Activated naive CD4-positive, alpha-beta T cell treated with anti-CD3 and anti-CD28 coated beads, Interleukin-2, amount 50 U/mL, for 16 hours (primary cell): ENCODE measurements around the gene LKAAEAR1.

Source experiments
- DNase-seq: peaks from one replicate; pipeline ENCODE4 v3.0.0-alpha.2; 2020

LKAAEAR1 gene

DNA sequence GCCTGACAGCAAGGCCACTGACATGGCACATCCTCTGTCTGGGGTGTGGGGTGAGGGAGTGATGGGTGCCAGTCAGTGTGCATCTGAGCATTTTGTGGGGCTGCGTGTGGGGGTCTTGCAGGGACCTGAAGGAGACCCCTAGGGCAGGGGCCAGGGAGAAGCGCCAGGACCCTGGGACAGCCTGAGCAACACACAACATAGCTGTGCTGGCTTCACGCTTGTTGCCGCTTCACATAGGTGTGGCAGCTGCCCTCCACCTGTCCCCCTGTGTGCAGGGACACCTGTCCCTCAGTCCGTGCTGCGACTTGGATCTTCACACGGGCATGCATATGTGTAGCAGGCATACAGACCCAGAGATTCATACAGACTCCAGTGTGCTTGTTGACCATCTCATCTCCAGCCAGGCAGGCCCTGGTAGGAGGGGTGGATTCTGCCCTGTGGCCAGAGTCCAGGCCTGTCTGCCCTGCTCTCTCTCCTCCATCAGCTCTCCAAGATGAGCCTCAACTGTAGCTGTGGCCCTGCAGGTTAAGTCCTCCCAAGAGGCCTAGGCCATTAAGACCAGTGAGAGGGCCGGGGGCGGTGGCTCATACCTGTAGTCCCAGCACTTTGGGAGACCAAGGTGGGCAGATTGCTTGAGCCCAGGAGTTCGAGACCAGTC lies 26.3 kb upstream of the LKAAEAR1 start:
- no peak for DNase-seq

DNA sequence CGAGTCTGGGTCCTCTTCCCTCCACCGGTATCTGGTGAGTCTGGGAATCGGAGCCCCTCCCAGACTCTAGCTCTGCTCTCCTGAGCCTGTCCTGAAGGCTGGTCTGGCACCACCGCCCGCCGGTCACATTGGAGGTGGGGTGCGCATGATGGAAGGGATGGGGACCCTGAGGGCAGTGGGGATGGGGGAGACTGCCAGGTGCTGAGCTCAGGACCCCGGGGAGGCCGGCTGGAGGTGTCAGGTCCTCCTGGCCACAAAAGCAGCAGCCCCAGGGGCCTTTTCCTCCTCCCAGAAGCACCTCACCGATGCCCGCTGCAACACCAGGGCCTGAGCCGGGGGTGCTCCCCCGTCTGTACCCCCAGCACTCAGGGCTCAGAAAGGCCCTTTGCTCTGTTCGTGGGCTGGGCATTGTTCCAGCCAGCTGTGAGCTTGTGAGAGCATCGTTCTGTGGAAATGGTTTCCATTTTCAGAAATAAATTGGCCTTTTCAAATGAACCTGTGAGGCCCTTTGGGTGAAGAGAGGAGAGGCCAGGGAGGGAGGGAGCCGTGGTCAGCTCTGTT lies 25.7 kb upstream of the LKAAEAR1 start:
- no peak for DNase-seq

- no peak for DNase-seq
These were observed 24.8 kb upstream of the LKAAEAR1 start for GRCh38 chr20:64108731-64109681.

DNA sequence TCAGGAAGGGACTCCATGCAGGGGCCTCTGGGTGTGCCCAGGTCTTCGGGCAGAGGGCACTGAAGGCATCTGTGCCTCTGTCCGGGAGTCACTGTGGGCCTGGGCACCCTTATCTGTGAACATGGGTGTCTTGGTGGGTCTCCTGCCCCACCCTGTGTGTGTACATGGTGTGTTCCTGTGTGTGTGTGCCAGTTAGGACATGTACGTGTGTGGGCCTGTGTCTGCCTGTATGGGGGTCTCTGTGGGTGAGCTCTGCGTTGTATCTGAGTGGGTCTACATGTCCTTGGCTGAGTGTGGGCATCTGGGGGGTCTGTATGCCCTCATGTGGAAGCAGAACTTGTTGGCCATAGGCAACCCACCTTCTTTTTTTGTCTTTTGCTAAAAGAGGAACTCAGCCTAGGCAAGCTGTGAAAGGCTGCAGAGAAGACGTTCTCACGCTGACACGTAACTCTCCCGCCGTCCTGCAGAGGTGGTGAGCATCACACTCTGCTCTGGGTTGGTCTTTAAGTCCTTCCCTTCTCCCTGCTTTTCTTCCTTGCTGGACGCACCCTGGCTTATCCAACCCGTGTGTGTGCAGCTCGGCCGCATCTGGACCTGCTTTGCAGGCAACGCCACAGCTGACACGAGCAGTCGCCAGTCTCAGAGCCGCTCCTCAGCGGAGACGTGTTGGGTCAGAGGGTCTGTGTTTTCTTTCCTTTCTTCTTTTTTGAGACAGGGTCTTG lies 23.7 kb upstream of the LKAAEAR1 start:
- DNase-seq = no peak

DNA sequence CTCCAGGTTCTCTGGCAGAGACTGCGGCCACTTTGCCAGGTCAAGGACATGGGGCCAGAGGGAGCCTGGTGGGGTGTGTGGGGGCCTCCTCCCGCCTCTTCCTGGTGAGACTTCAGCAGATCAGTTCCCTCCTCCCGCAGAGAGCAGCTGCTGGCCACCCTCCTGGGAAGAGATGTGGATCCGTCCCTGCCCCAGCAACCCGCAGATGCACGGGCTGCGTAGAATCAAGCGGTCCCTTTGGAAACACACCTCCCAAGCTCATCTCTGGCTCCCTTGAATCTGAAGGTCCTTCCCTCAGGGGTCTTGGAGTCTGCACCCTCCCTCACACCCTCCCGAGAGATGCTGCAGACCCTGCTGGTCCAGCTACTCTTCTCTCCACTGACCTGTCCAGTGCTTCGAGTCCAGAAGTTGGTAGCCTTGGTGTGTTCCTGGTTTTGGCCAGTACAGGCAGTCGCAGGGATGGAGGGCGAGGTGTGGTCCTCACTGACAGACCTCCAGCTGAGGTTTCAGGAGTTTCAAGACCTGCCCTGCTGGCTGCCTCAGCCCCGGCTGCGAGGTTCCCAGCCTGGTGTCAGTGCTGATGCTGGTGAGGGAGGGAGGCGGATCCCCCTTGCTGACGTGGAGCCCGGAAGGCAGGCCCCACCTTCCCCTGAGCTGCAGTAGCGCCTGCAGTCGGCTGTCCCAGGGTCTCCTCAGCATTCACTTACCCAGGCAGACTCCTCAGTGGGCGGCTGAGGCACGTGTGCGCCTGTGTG lies 23.0 kb upstream of the LKAAEAR1 start, which contains the start of gene NPBWR2:
TSS of gene NPBWR2 (minus strand) at position 585 of the 755 bp plus-strand sequence. CDS start 734 bp downstream, outside the sequence.
- peak; percentile 34 for DNase-seq

DNA sequence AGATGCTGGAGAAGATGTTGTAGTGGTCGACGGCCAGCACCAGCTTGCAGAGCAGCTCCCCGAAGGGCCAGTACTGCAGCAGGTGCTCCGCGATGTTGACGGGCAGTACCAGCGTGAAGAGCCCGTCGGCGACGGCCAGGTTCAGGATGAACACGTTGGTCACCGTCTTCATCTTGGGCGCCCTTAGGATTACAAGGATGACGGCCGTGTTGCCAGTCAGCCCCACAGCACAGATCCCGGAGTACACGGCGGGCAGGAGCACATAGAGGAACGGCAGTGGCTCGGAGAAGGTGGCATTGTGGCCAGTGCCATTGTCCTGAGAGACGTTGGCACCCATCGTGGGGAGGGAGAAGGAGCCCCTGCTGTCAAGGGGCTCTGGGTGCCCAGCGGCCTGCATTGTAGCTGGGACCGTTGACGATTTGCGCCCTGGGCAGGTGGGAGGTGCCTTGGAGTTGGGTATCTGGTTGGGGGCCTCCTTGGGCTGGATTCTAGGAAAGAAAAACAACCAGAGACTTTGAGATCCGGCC lies 22.3 kb upstream of the LKAAEAR1 start:
- no peak for DNase-seq

GRCh38 chr20:64105846-64106434 lies 21.7 kb upstream of the LKAAEAR1 start:
- DNase-seq = no peak

DNA sequence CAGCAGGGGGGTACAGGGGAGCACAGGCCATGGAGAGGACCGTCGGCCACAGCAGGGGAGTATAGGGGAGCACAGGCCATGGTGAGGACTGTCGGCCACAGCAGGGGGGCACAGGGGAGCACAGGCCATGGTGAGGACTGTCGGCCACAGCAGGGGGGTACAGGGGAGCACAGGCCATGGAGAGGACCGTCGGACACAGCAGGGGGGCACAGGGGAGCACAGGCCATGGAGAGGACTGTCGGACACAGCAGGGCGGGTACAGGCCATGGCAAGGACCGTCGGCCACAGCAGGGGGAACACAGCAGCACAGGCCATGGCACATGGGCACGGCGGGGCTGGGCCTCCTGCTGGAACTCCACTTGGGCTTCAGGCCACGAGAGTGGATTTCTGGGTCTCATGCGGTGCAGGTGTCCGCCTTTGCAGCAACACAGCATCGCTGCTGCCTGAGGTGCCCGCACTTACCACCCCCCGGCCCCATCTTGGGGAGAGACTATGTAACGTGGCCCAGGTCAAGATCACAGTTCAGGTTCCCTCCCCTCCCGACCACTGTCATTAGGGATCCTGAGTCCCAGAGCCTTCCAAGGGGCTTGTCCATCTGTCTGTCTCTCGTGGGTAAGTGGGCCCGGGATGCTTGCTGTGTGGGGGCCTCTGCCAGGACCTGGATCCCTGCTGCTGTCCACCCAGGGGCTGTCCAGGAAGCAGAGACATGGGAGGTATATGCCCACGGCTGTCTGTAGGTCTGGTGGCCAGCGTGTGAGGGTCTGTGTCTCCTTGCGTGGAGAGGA lies 20.7 kb upstream of the LKAAEAR1 start:
- DNase-seq = no peak

DNA sequence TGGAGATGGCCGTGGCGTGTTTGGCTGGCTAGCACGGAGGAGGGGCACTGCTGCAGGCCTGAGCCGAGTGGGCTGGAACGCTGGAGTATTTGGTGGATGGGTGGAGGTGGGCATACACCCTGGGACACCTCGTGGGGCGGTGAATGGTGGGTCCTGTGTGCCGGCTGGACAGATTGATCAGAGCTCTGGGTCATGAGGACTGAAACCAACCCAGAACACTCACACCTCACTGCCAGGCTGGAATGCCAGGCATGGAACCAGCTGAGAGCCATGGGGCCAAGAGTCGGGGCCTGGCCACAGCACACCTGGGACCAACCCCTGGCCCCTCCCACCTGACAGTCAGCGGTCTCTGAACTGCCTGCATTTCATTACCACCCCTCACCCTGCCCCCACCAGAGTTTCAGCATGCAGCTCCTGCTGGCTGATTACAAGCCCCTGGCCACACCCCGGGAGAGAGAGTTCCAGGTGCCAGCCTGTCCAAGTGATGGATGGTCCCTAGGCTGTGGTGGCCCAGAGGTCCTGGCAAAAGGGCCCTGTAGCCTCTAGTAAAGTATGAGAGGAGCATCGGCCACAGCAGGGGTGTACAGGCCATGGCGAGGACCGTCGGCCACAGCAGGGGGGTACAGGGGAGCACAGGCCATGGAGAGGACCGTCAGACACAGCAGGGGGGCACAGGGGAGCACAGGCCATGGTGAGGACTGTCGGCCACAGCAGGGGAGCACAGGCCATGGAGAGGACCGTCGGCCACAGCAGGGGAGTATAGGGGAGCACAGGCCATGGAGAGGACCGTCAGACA lies 19.9 kb upstream of the LKAAEAR1 start:
- no peak for DNase-seq

DNA sequence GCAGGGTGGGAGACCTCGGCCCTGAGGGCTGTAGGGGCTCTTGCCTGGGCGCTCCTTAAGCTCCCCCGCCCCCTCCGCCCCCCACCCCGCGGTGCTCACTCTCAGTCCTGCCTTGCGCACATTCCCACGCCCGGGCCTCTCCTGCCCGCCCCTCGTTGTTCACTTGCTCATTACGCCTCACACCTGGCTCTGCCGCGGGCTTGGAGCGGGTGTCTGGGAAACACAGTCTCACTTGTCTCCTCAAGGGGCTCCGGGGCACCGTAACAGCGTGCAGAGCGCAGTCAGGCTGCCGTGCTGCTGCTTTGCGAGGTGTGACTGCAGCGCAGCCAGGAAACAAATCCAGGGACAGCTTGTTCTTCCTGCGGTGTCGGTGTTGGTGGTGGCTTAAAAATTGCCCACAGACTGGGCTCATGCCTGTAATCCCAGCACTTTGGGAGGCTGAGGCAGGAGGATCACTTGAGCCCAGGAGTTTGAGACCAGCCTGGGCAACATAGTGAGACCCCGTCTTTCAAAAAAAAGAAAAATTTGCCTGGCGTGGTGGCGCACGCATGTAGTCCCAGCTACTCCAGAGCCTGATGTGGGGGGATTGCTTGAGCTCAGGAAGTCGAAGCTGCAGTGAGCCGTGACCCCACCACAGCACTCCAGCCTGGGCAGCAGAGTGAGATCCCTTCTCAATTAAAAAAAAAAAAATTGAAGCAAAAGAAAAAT lies 18.6 kb upstream of the LKAAEAR1 start:
- no peak for DNase-seq

- peak; percentile 77 for DNase-seq
These were observed 17.8 kb upstream of the LKAAEAR1 start for GRCh38 chr20:64101731-64102621.

- DNase-seq = no peak
These were observed 16.9 kb upstream of the LKAAEAR1 start for GRCh38 chr20:64100946-64101688.

- no peak for DNase-seq
These were observed 16.3 kb upstream of the LKAAEAR1 start for GRCh38 chr20:64100566-64100888.

DNA sequence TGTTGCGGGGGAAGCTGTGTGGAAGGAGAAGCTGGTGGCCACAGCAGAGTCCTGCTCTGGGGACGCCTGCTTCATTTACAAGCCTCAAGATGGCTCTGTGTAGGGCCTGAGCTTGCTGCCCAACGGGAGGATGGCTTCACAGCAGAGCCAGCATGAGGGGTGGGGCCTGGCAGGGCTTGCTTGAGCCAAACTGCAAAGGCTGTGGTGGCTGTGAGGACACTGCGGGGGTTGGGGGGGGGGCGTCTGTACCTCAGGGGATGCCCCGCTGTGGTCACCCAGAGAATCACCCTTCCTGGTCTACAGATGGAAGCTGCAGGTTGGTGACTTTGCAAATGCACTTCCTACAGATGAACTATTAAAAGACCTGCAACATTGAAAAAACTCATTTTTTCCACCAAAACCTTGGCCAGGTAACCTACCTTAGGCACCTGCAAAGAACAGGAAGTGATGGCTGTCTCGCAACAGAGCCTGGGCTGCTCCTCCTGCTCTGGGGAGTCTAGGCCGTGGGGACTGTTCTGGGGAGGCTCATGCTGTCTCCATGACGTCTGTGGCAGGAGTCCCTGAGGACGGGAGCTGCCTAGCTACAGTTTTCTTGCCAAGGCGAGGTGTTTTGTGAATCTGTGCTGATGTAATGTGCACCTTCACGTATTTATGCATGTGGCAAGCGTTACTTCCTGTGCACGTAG lies 15.8 kb upstream of the LKAAEAR1 start:
- no peak for DNase-seq

DNA sequence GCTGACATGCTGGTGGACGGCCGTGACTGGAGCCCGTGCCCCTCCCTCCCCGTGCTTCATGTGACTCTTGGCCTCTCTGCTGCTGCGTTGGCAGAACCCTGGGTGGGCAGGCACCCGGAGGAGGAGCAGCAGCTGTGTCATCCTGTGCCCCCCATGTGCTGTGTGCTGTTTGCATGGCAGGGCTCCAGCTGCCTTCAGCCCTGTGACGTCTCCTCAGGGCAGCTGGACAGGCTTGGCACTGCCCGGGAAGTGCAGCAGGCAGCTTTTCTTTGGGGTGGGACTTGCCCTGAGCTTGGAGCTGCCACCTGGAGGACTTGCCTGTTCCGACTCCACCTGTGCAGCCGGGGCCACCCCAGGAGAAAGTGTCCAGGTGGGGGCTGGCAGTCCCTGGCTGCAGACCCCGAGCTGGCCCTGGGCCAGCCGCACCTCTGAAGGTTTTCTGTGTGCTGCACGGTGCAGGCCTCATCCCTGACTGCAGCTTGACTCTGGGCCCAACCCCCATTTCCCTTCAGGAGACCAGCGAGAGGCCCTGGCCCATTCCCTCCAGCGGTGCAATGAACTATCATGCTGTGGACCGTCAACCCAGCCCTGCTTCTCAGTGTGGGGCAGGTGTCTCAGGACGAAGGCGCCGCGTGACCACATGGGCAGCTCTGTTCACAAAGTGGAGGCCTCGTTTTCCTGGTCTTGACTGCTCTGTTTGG lies 15.0 kb upstream of the LKAAEAR1 start:
- DNase-seq = no peak

GRCh38 chr20:64098471-64099013 lies 14.3 kb upstream of the LKAAEAR1 start:
- no peak for DNase-seq
